GM10847 (cell line): ENCODE data around the gene SLC13A3.

Source experiments
- POLR2A ChIP-seq: IDR thresholded peaks from 2 replicates; pipeline ENCODE4 v1.6.1; 2011; ENCODE audit not compliant: insufficient read length; ENCODE audit errors: extremely low read depth

The SLC13A3 gene

DNA sequence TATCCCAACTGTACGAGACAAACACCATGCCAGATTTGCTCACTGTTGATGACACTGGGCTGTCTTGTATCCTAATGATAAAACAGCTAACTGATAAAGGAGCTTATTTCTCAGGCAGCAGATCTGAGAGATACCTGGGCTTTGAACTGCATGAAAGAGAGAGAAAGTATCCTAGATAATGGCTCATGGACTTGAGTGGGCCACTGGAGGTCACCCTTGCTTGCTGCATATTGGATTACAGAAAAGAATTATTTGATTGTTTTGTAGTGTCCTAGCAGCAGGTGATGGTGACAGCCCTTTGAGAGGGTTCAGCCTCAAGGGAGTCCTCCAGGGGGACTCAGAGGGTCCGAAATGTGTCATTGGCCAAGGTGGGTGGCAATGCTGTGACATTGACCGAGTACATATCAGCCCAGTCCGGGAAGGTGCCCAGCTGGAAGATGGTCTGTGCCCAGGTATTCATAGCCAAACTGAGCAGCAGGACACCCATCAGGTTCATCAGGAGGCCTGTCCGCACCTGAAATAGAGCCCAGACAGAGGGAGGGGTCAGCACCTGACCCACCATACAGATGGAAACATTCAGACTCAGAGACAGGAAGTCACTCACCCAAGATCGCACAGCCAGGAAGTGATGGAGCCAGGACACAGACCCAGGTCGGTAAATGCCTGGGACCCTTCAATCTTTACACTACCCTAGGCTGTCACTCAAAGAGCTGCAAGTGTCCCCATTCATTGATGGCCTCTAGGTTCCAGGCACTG lies 91.4 kb downstream of the SLC13A3 start:
- no peak for TF ChIP-seq POLR2A

GRCh38 chr20:46559001-46559400 lies 92.3 kb downstream of the SLC13A3 start:
- TF ChIP-seq POLR2A: no peak

- no peak for TF ChIP-seq POLR2A
Observed at GRCh38 chr20:46558511-46558959, 92.7 kb downstream of the SLC13A3 start.

DNA sequence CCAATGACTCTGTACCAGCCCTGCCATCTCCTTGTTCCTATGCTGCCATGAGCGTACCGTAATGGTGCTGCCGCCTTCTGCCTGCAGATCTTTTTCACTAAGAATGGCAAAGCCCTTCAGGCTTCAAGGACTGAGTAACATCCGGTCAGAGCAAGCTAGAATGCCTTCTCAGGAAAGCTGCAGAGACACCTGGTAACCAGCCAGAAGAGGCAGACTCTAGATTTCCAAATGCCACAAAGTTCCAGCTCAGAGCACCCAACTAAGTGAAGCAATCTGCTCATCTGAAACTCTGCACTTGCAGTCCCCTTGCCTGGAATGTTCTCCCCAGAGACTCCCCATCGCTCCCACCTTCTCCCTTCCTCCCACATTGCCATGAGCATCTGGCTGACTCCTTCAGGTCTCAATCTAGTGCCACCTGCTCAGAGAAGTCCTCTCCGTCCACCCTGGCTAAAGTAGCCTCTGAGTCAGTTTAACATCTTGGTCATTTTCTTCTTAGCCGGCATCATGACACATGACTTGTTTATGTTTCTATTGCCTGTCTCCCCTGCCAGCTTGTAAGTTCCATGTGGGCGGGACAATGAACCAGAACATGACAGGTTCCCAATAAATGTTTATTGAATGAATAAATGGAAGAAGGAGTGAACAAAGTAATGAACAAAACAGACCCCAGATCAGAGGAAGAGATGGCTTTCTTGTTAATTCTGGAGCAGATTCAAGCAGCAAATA lies 93.9 kb downstream of the SLC13A3 start:
- no peak for TF ChIP-seq POLR2A

- TF ChIP-seq POLR2A: no peak
Observed at GRCh38 chr20:46555370-46555956, 95.8 kb downstream of the SLC13A3 start.

DNA sequence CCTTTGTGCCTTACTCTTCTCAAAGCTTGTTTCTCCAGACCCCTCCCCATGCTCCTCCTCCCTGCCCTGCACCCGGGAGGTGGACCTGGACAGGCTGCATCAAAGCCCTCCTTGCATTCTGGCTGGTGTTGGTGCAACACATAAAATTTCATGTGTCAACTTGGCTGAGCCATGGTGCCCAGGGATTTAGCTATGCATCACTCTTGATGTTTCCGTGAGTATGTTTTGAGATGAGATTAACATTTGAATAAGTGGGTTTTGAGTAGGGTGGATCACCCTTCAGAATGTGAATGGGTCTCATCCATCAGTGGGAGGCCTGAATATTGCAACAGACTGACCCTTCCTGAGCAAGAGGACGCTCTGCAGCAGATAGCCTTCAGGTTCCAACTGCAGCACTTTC lies 96.4 kb downstream of the SLC13A3 start:
- TF ChIP-seq POLR2A: no peak

DNA sequence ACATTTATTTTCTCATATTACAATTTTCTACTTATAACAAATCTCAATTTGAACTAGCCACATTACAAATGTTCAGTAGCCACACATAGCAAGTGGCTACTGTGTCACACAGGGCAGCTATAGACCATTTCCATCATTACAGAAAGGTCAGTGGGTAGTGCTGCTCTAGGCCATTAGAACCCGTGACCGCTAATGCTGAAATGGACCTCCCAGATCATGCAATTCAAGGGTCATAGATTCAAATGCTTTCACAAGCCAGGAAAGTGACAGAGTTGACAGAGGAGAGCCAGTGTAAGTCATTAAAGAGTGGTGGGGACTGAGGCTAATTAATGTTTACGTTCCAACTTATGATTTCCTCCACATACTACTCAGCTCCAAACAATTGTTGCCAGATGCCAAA lies 97.3 kb downstream of the SLC13A3 start:
- TF ChIP-seq POLR2A: no peak

GRCh38 chr20:46552460-46553420 lies 98.5 kb downstream of the SLC13A3 start:
- no peak for TF ChIP-seq POLR2A

DNA sequence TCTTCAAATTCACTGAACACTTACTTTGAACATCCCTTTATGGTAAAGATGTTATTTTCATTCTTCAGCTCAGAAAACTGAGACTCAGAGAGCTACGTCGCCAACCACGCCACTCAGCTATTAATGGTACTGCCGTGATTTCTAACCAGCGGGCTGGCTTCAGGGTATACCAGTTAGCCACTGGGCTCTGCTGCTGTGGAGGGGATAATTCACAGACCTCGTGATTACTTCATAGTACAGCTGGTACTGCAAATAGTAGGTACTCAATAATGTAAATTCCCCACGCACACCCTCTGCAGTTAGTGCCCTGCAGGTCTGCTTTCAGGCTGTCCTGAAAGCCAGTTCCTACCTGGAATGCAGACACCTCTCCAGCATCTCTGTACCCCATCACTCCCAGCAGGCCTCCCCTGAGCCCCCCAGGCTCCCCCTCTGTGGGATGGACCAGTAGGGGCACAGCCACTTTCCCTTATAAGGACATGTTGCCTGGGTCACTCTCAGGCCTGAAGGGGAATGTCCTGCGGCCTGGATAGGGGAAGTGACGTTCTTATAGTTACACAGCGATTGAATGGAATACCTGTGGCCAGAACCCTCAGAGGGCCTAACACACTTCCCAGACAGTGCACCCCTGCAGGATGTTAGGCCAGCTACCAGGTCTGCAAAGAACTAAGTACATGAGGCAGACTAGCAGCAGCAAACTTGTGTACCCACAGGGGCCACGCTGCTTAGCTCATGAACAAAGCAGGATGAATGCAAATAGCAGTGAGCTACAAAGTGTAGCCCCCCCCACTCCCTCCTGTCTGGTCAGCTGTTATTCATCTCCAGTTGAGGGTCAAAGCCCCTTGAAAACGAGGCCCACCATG lies 99.5 kb downstream of the SLC13A3 start:
- TF ChIP-seq POLR2A: no peak

GRCh38 chr20:46550461-46550860 lies 100.8 kb downstream of the SLC13A3 start, which contains the start of gene OCSTAMP:
Gene OCSTAMP (minus strand): TSS chr20:46550654. CDS start chr20:46550560, 94 bp downstream.
- TF ChIP-seq POLR2A: no peak

DNA sequence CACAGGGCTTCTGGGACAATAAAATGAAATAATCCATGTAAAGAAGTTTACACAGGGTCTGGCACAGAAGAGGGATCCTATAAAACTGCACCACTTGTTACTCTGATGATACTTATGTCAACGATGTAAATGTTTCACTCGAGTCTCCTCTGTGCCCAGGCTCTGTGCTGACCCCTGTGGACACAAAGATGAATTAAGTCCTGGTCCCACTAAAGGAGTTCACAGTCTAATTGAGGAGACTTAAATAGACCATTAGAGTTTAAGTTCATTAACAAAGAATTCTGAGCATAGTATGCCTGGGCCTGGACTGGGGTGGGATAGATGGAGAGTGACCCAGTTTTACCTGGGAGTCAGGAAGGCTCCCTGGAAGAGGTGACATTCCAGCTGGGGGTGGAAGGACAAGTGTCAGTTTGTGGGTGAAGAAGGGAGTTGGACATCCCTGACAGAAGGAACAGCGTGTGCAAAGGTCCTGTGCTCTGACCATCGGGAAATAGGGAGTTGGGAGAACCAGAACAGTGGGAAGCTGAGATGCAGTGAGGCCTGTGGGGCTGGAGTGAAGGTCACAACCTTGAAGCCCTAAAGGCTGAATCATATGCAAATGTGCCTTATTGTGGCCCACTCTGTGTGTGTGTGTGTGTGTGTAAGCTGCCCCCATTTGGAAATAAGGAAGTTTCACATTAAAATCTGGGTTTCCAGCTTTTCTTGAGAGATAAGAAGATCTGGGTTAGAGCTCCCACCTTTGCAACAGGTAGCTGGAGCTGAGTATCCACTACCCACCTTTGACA lies 101.9 kb downstream of the SLC13A3 start:
- TF ChIP-seq POLR2A: no peak

- no peak for TF ChIP-seq POLR2A
Observed at GRCh38 chr20:46548688-46549087, 102.6 kb downstream of the SLC13A3 start.

- TF ChIP-seq POLR2A: no peak
Observed at GRCh38 chr20:46547995-46548394, 103.3 kb downstream of the SLC13A3 start.
